Femur (tissue), 1 donor: Measurements from ENCODE around the gene ACD.

Source experiments
- DNase-seq: peaks from one replicate; pipeline ENCODE4 v3.0.0-alpha.2; 2017

The ACD gene

DNA sequence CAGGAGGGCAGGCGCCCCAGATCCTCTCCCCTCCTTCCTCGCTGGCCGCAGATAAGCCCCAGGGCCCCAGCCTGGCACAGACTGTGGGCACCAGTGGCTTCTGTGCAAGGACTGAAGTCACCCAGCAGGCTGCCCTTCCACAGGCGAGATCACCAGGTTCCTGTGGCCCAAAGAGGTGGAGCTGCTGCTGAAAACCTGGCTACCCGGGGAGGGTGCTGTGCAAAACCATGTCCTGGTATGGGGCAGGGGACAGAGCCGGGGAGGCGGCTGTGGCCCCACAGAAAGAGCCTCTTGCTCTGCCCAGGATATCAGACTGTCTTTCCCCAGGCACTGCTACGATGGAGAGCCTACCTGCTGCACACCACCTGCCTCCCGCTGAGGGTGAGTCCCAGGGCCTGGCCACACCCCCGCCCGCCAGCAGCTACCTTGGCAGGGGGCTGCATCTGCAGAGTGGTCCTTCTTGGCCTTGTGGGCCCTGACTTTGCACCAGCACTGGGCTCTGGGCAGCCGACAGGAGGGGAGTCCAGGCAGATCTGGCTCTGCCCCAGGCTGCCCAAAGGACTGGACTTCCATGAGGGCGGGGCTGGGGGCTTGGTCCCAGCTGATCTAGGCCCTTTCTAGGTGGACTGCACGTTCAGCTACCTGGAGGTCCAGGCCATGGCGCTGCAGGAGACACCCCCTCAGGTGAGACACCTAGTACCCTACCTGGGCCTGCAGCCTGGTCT lies 14.5 kb downstream of the ACD start:
- no peak for DNase-seq

DNA sequence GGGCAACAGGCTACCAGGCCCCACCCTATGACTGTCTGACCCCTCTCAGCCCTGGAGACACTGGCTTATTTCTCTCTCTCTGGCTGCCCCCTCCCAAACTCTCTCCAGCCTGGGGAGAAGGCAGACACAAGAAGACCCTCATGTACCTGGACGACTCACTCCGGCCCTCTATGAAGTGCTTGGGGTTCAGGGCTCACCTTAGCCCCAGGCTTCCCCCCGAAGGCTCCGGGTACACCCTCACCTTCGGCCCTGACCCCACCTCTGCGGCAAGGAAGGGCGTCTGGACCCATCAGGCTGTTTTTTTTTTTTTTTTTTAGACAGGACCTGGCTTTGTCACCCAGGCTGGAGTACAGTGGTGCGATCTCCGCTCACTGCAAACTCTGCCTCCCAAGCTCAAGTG lies 16.0 kb downstream of the ACD start:
- no peak for DNase-seq

- DNase-seq, result no peak
Measured at GRCh38 chr16:67641779-67642708, 18.0 kb downstream of the ACD start.

GRCh38 chr16:67637625-67638024 lies 22.4 kb downstream of the ACD start:
- no peak for DNase-seq

GRCh38 chr16:67636713-67637112 lies 23.3 kb downstream of the ACD start:
- no peak for DNase-seq

GRCh38 chr16:67632415-67633172 lies 27.5 kb downstream of the ACD start:
- DNase-seq, result no peak

- no peak for DNase-seq
Measured at GRCh38 chr16:67628216-67628615, 31.8 kb downstream of the ACD start.

GRCh38 chr16:67613808-67614207 lies 46.3 kb downstream of the ACD start:
- DNase-seq, result no peak

GRCh38 chr16:67608364-67608763 lies 51.7 kb downstream of the ACD start:
- no peak for DNase-seq
